ENCODE data around the gene SPRY1. TPM values are rescaled to one million over a fixed set of nuclear protein-coding genes. Genes with fewer than 3 reads are reported as not detected.

SPRY1 gene
- total RNA-seq, 1 experiment from 2014 or later, result 76.3 TPM

DNA sequence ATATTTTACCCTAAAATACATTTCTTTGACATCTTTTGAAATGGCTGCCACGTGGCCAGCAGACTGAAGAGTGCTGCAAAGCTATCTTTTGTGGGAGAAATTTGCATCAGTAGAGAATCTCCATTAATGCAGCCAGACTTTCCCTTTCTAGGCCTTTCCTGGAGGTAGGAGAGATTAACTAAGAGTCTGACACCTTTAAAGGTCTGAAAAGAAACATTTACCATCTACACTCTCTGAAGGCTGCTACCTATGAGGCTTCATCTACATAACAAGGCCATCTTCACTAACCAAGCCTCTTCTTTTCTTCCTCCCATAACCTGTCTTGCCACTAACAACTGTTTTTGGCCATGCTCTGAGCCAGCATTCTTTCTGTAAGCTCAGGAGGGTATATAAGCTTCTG lies 17.8 kb upstream of the SPRY1 start:
- H3K9me3 Mint-ChIP-seq, result peaks cover 8 to 13% of the 10 kb centered on the region in 2 experiments; a peak in 4 of 5 replicates
- no peak overlapping the region for H3K18ac ChIP-seq (ENCODE audit: insufficient read length, low read depth, low read length)
- H2BK20ac ChIP-seq (ENCODE audit: low read depth, low read length, poor library complexity, severe bottlenecking), result no peak overlapping the region
- H4K5ac ChIP-seq (ENCODE audit: insufficient read length, low read depth, low read length), result no peak overlapping the region
- H3K4me1 Mint-ChIP-seq, result peaks cover 55 to 62% of the 10 kb centered on the region in 2 experiments
- no peak overlapping the region for H4K91ac ChIP-seq (ENCODE audit: insufficient read length, low read depth, low read length)
- H3K27me3 Mint-ChIP-seq (ENCODE audit: low read depth), result no peaks in the 10 kb centered on the region
- H3K14ac ChIP-seq (ENCODE audit: insufficient read depth, low read length), result no peak overlapping the region
- no peak overlapping the region for H2BK12ac ChIP-seq (ENCODE audit: insufficient read length, low read depth, low read length)
- no peak overlapping the region for H3K9ac ChIP-seq (ENCODE audit: extremely low read depth, insufficient read length, low read length)
- no peak overlapping the region for H2AK5ac ChIP-seq (ENCODE audit: insufficient read length, low read length)
- H3K4me3 Mint-ChIP-seq, result peak overlapping the region in 1 of 2 experiments; percentile 21; a peak in 1 of 5 replicates
- no peak overlapping the region for H4K8ac ChIP-seq (replicated peaks; ENCODE audit: insufficient read length, low read depth, low read length)
- no CpG with 5 or more reads among the region's 1 CpG for WGBS (ENCODE audit: extremely low coverage, insufficient read length, low lambda C conversion rate)
- H3K27me3 ChIP-seq (ENCODE audit: insufficient read depth, low read length), result no peaks in the 10 kb centered on the region
- H3K9me3 ChIP-seq (ENCODE audit: control insufficient read depth, low read depth, low read length), result no peaks in the 10 kb centered on the region
- peaks cover 10% of the 10 kb centered on the region; the same call in 1 of the 2 replicates for H3K4me1 ChIP-seq (ENCODE audit: insufficient read depth, low read length)
- TF ChIP-seq, protein P1, sequence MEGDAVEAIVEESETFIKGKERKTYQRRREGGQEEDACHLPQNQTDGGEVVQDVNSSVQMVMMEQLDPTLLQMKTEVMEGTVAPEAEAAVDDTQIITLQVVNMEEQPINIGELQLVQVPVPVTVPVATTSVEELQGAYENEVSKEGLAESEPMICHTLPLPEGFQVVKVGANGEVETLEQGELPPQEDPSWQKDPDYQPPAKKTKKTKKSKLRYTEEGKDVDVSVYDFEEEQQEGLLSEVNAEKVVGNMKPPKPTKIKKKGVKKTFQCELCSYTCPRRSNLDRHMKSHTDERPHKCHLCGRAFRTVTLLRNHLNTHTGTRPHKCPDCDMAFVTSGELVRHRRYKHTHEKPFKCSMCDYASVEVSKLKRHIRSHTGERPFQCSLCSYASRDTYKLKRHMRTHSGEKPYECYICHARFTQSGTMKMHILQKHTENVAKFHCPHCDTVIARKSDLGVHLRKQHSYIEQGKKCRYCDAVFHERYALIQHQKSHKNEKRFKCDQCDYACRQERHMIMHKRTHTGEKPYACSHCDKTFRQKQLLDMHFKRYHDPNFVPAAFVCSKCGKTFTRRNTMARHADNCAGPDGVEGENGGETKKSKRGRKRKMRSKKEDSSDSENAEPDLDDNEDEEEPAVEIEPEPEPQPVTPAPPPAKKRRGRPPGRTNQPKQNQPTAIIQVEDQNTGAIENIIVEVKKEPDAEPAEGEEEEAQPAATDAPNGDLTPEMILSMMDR (conservative IDR thresholded peaks at IDR 0.05), result no peak
- no peak overlapping the region for H2AFZ ChIP-seq (ENCODE audit: low read length)
- peak overlapping the region; percentile 21 for H3K27ac ChIP-seq (ENCODE audit: insufficient read length, low read depth, low read length)
- H3K4ac ChIP-seq (ENCODE audit: low read depth, low read length), result no peak overlapping the region
- H3K79me2 ChIP-seq (ENCODE audit: insufficient read depth, low read length), result no peaks in the 10 kb centered on the region
- no peaks in the 10 kb centered on the region for H3K79me1 ChIP-seq (ENCODE audit: insufficient read depth, low read depth, low read length, poor library complexity, severe bottlenecking)
- no peaks in the 10 kb centered on the region for H4K20me1 ChIP-seq (ENCODE audit: control insufficient read depth, insufficient read depth, insufficient read length)
- H3K23ac ChIP-seq (ENCODE audit: insufficient read length, low read depth, low read length), result no peak overlapping the region
- peak overlapping the region; percentile 95 to 97 (median 96); a peak in 6 of 7 replicates for H3K27ac Mint-ChIP-seq
- H3K56ac ChIP-seq (ENCODE audit: insufficient read length, low read depth, low read length), result no peak overlapping the region
- no peak overlapping the region for H2BK15ac ChIP-seq (ENCODE audit: low read depth, low read length)
- H3K4me2 ChIP-seq (ENCODE audit: insufficient read depth, insufficient read length, low read length), result no peak overlapping the region
- peak; percentile 45 for DNase-seq
- no peak overlapping the region for H2BK5ac ChIP-seq (ENCODE audit: insufficient read length, low read length)
- no peak overlapping the region for H2BK120ac ChIP-seq (ENCODE audit: low read depth, low read length, poor library complexity, severe bottlenecking)
- no peaks in the 10 kb centered on the region for H3K23me2 ChIP-seq (ENCODE audit: insufficient read length, low read depth, low read length, poor library complexity, severe bottlenecking)
- no peak overlapping the region for H3T11ph ChIP-seq (ENCODE audit: low read length)
- peaks cover 0 to 27% (median 4%) of the 10 kb centered on the region in 3 experiments; a peak in 5 of 7 replicates for H3K36me3 Mint-ChIP-seq (ENCODE audit: insufficient read depth in 1 of 3, low read depth in 3 of 3)

Measured in H9 (cell line).